GM19438 (cell line): ENCODE results near the gene TMEM9.

Source experiments
- ATAC-seq: cut with Tn5 transposase; IDR thresholded peaks from one replicate; pipeline ENCODE4 v1.9.1; 2021; ENCODE audit warnings: low read depth; ENCODE audit not compliant: unreplicated experiment

The TMEM9 gene

GRCh38 chr1:201111156-201111555 lies 43.1 kb downstream of the TMEM9 start:
- ATAC-seq = no peak

- no peak for ATAC-seq
Observed at GRCh38 chr1:201110616-201111015, 43.7 kb downstream of the TMEM9 start.

- ATAC-seq = no peak
Observed at GRCh38 chr1:201110138-201110537, 44.1 kb downstream of the TMEM9 start.

- no peak for ATAC-seq
Observed at GRCh38 chr1:201109651-201110050, 44.6 kb downstream of the TMEM9 start.

GRCh38 chr1:201108614-201109013 lies 45.7 kb downstream of the TMEM9 start:
- no peak for ATAC-seq

GRCh38 chr1:201105688-201106087 lies 48.6 kb downstream of the TMEM9 start:
- no peak for ATAC-seq

- no peak for ATAC-seq
Observed at GRCh38 chr1:201104141-201104540, 50.1 kb downstream of the TMEM9 start.

GRCh38 chr1:201103666-201104065 lies 50.6 kb downstream of the TMEM9 start:
- ATAC-seq = no peak

GRCh38 chr1:201100169-201100930 lies 53.9 kb downstream of the TMEM9 start:
- no peak for ATAC-seq

- no peak for ATAC-seq
Observed at GRCh38 chr1:201098992-201099677, 55.1 kb downstream of the TMEM9 start.

- ATAC-seq = no peak
Observed at GRCh38 chr1:201096977-201097856, 57.1 kb downstream of the TMEM9 start.

GRCh38 chr1:201096041-201096461 lies 58.2 kb downstream of the TMEM9 start:
- no peak for ATAC-seq

- no peak for ATAC-seq
Observed at GRCh38 chr1:201095581-201095980, 58.7 kb downstream of the TMEM9 start.

GRCh38 chr1:201094832-201095231 lies 59.4 kb downstream of the TMEM9 start:
- no peak for ATAC-seq

- no peak for ATAC-seq
Observed at GRCh38 chr1:201093962-201094361, 60.3 kb downstream of the TMEM9 start.

- no peak for ATAC-seq
Observed at GRCh38 chr1:201093561-201093960, 60.7 kb downstream of the TMEM9 start.

GRCh38 chr1:201092738-201093137 lies 61.5 kb downstream of the TMEM9 start:
- no peak for ATAC-seq

- ATAC-seq = no peak
Observed at GRCh38 chr1:201091256-201091655, 63.0 kb downstream of the TMEM9 start.

- ATAC-seq = no peak
Observed at GRCh38 chr1:201090541-201090940, 63.7 kb downstream of the TMEM9 start.

GRCh38 chr1:201089596-201089995 lies 64.7 kb downstream of the TMEM9 start:
- no peak for ATAC-seq

- no peak for ATAC-seq
Observed at GRCh38 chr1:201088901-201089525, 65.3 kb downstream of the TMEM9 start.
